Measurements from ENCODE around the gene CFAP299. TPM values are rescaled to one million over a fixed set of nuclear protein-coding genes. Genes with fewer than 3 reads are reported as not detected.

The CFAP299 gene
- total RNA-seq, 2 experiments from 2014 or later = not detected

DNA sequence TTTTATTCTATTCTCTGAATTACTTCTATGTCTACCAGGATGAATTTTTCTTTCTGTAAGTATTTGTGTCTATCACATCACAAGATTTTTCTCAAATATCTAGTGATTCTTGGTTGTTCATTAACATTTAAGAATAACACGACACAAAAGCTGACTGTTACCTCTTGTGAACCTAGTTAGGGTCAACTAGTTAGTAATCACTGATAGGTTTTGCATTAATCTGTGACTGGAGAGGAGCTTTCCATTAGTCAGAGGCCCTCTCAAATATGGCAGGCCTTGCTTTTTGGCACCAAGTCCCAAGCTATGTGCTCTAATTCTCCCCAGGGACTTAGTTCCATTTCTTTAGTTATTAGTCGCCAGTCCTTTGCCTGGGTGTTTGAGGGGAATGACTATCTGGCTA, 259.2 kb downstream of the CFAP299 start:
- Mint-ChIP-seq H3K9me3 (ENCODE audit: insufficient read depth) (no peaks in the 10 kb centered on the region), H3K27me3 (ENCODE audit: low read depth) (no peaks in the 10 kb centered on the region), H3K4me1 (ENCODE audit: low read depth) (no peaks in the 10 kb centered on the region), H3K4me3 (no peak overlapping the region), H3K27ac (no peak overlapping the region), H3K36me3 (ENCODE audit: low read depth) (no peaks in the 10 kb centered on the region)
- ChIA-PET POLR2A (no interaction called here), CTCF (no interaction called here)
- ATAC-seq (no peak), DNase-seq (no peak)

DNA sequence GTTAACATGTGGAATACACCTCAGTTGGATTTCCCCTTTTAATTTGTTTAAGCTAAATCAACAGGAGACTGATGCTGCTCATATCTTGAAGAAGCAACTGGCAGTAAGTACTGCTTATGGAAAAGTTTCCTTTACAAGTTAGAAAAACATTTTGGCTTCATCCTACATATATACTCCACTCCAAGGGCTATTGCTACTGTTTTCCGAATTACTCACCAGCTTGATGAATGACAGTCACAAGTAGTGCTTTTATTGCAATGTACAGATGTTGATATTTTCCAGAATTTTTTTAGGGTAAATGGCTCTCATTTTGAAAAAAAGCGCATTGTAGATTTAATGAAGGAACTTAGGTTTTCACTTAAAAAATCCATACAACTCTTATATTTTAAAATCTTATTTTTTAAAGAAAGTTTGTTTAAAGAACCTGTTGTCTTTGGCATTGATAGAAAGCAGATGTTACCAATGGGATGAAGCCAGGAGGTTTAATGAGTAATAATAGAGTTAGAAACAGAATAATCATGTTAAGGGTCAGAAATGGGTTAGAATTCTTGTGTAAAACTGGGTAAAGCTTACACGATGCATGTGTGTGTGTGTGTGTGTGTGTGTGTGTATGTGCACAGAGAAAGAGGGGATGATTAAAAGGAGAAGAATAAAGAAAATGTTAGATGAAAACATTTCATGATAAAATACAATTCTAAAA, 272.9 kb downstream of the CFAP299 start:
- CTCF ChIA-PET = no interaction called here
- H3K36me3 Mint-ChIP-seq (ENCODE audit: low read depth) = no peaks in the 10 kb centered on the region
- peaks cover 3% of the 10 kb centered on the region for H3K4me1 Mint-ChIP-seq (ENCODE audit: low read depth)
- H3K9me3 Mint-ChIP-seq (ENCODE audit: insufficient read depth) = no peaks in the 10 kb centered on the region
- no peaks in the 10 kb centered on the region for H3K27me3 Mint-ChIP-seq (ENCODE audit: low read depth)
- H3K4me3 Mint-ChIP-seq = no peak overlapping the region
- DNase-seq = no peak
- no peak for ATAC-seq
- no peak overlapping the region for H3K27ac Mint-ChIP-seq
- POLR2A ChIA-PET = no interaction called here

DNA sequence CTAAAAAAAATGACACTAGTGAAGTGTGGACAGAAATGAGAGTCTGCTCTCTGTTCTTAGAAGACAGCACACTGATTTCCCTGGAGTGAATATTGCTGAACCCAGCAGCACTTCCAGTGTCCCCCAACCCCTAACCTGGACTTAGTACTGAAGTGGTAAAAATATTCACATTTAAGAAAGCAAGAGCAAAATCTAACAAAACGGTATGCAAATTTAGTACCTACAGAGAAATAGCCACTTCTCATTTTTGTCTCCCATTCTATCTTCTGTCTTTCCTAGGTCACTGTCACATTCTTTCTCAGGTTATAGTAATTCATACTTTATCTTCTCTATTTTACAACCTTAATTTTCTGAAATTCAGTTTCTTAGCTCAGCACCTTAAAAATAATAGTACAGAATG, 274.7 kb downstream of the CFAP299 start:
- H3K4me3 Mint-ChIP-seq = no peak overlapping the region
- CTCF ChIA-PET = no interaction called here
- H3K27ac Mint-ChIP-seq = no peak overlapping the region
- peaks cover 3% of the 10 kb centered on the region for H3K4me1 Mint-ChIP-seq (ENCODE audit: low read depth)
- no peaks in the 10 kb centered on the region for H3K36me3 Mint-ChIP-seq (ENCODE audit: low read depth)
- ATAC-seq = no peak
- no peaks in the 10 kb centered on the region for H3K27me3 Mint-ChIP-seq (ENCODE audit: low read depth)
- POLR2A ChIA-PET = no interaction called here
- no peak for DNase-seq
- H3K9me3 Mint-ChIP-seq (ENCODE audit: insufficient read depth) = no peaks in the 10 kb centered on the region

DNA sequence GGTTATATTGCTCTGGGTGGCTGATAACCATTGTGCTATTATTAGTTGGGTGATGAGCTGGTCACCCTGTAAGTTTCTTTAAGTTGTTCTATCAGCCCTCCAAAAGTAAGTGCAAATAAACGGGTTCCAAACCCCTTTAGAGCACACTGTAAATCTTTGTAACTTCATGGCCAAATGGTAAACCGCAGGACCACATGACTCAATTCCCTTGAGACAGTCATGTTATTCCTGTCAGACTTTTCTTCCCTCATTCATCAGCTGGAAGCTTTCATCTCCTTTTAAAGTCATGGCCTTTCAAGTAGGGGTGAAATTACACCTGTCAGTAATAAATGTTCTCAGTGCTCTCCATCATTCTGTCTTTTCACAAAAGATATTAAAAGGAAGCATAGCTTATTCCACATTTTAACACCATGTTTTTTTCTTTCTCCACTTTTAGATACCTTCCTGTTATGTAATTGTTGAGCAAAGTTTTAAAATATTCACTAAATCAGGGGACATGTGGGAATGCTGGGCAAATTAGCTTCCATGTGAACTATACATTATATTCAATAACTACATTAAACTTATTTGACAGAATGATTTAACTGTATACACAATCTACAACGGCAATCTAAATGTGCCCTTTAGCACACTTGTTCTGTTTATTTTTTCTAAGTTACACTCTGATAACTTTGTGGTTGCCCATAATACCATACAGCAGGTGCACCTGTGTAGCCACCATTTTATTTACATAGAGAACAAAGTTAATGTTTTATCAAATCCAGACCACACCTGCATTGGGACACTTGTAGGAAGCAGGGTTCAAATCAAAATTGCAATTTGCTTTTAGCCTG, 275.5 kb downstream of the CFAP299 start:
- Mint-ChIP-seq H3K4me1 (ENCODE audit: low read depth) (peaks cover 3% of the 10 kb centered on the region), H3K9me3 (ENCODE audit: insufficient read depth) (no peaks in the 10 kb centered on the region), H3K27ac (no peak overlapping the region), H3K4me3 (no peak overlapping the region), H3K27me3 (ENCODE audit: low read depth) (no peaks in the 10 kb centered on the region), H3K36me3 (ENCODE audit: low read depth) (no peaks in the 10 kb centered on the region)
- ATAC-seq (no peak), DNase-seq (no peak)
- ChIA-PET POLR2A (interaction anchor here (0.7 kb wide), 1 partner anchor 1796 kb away, joined by 4 read pairs; no protein-coding TSS in a partner anchor), CTCF (no interaction called here)

DNA sequence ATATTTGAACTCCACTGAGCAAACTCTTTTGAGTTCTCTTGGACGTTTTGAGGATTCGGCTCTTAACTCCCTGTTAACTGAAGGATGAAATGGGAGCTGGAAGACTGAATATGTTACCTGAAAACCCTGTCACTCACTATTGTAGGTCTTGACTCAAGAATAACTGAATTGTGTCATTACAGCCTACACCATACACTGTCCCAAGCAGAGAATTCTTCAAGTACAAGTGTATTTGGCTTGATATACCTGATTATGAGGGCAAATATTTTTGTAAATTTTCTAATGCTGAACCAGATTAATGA, 276.1 kb downstream of the CFAP299 start:
- Mint-ChIP-seq H3K9me3 (ENCODE audit: insufficient read depth) (no peaks in the 10 kb centered on the region), H3K36me3 (ENCODE audit: low read depth) (no peaks in the 10 kb centered on the region), H3K27ac (no peak overlapping the region), H3K4me3 (no peak overlapping the region), H3K4me1 (ENCODE audit: low read depth) (peaks cover 3% of the 10 kb centered on the region), H3K27me3 (ENCODE audit: low read depth) (no peaks in the 10 kb centered on the region)
- DNase-seq (no peak), ATAC-seq (no peak)
- POLR2A ChIA-PET = interaction anchor here (0.7 kb wide), 1 partner anchor 1796 kb away, joined by 4 read pairs; no protein-coding TSS in a partner anchor
- CTCF ChIA-PET = no interaction called here

DNA sequence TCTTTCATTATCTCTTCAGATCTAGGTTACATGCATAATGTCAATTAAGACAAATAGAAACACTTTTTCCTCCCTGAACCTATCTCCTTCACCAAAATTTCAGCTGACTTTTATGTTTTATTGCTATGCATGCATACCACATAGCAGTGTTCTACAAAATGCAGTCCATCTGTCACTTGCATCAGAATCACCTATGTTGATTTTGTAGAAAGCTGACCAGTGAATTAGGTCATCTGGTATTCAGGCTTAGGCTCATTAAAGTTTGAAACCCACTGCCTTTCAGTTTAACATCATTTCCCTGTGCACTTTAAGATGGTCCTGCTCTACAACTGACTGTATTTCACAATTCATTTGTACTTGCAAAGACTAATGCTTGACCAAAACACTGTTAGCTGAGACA, 277.9 kb downstream of the CFAP299 start:
- no peak for DNase-seq
- Mint-ChIP-seq H3K4me1 (ENCODE audit: low read depth) (peaks cover 3% of the 10 kb centered on the region), H3K27me3 (ENCODE audit: low read depth) (no peaks in the 10 kb centered on the region), H3K27ac (no peak overlapping the region), H3K4me3 (no peak overlapping the region), H3K9me3 (ENCODE audit: insufficient read depth) (no peaks in the 10 kb centered on the region), H3K36me3 (ENCODE audit: low read depth) (no peaks in the 10 kb centered on the region)
- POLR2A ChIA-PET = no interaction called here
- no peak for ATAC-seq
- CTCF ChIA-PET = interaction anchor here (2.1 kb wide), 1 partner anchor 247 kb away, joined by 5 read pairs; no protein-coding TSS in a partner anchor

DNA sequence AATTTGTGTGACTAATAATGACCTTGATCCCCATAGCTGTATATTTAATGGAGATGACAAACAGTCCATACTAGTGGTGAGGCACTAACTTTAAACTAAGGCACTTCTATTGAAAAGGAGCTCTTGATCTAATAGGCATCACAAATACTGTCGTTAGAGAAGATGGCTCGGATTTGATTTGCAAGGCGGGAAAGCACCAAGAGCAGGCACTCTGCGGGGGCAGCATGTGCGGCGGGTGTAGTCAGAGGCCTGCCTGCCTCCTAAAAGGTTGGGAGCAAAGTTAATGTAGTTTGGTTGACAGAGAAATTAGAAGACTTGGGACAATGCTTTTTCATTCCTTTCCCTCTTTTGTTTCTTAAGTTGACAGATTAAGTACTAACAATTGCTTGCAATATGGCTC, 278.8 kb downstream of the CFAP299 start:
- no peak for ATAC-seq
- Mint-ChIP-seq H3K27ac (no peak overlapping the region), H3K4me3 (no peak overlapping the region), H3K27me3 (ENCODE audit: low read depth) (no peaks in the 10 kb centered on the region), H3K36me3 (ENCODE audit: low read depth) (no peaks in the 10 kb centered on the region), H3K4me1 (ENCODE audit: low read depth) (peaks cover 3% of the 10 kb centered on the region), H3K9me3 (ENCODE audit: insufficient read depth) (no peaks in the 10 kb centered on the region)
- CTCF ChIA-PET = interaction anchor here (2.1 kb wide), 1 partner anchor 248 kb away, joined by 5 read pairs; no protein-coding TSS in a partner anchor
- POLR2A ChIA-PET = no interaction called here
- no peak for DNase-seq

DNA sequence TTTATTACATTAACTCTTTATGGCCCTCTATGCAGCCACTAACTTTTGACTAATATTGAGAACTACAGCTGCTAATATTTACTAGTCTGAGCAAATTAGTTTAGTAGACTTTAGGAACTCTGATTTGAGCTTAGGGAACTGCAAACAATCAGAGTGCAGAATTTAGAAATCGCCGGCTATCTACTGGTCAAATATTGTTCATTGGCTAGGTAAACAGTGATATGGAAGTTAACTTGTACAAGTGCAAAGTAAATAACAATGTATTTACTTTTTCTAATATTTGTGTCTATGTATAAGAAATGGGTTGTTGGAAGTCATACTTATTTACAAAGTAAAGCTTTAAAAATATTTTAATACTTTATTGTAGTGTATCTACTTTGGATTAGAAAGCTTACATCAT, 279.6 kb downstream of the CFAP299 start:
- DNase-seq (no peak), ATAC-seq (no peak)
- ChIA-PET CTCF (no interaction called here), POLR2A (no interaction called here)
- Mint-ChIP-seq H3K27ac (no peak overlapping the region), H3K4me1 (ENCODE audit: low read depth) (peaks cover 3% of the 10 kb centered on the region), H3K27me3 (ENCODE audit: low read depth) (no peaks in the 10 kb centered on the region), H3K36me3 (ENCODE audit: low read depth) (no peaks in the 10 kb centered on the region), H3K9me3 (ENCODE audit: insufficient read depth) (no peaks in the 10 kb centered on the region), H3K4me3 (no peak overlapping the region)

DNA sequence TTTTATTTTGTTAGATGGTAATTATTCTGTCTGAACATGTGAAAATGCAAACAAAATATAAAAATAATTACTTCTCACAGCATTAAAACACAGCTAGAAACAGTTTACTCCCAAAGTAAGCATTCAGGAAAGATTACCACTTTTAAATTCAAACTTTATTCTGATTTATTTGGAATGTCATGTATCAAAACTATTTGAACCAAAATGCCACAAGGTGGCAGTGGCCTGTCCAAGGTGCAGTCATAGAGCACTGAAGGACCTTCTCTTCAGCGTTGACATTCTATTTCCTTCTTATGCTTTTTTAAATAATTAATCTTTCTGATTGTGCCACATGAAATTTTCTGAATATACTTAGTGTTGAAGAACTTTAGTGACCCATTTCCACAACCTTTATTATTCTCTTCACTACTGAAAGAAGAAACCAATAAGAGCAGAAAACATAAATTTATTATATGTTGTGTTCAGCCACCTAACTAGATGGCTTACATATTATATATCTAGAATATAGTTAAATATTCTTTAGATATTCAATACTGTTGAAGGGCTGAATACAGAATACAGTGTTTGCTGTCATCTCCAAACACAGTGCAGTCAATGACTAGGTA, 283.6 kb downstream of the CFAP299 start:
- CTCF ChIA-PET = no interaction called here
- no peaks in the 10 kb centered on the region for H3K27me3 Mint-ChIP-seq (ENCODE audit: low read depth)
- DNase-seq (no peak), ATAC-seq (no peak)
- H3K27ac Mint-ChIP-seq = no peak overlapping the region
- peaks cover 2% of the 10 kb centered on the region for H3K9me3 Mint-ChIP-seq (ENCODE audit: insufficient read depth)
- no peaks in the 10 kb centered on the region for H3K4me1 Mint-ChIP-seq (ENCODE audit: low read depth)
- POLR2A ChIA-PET = no interaction called here
- no peaks in the 10 kb centered on the region for H3K36me3 Mint-ChIP-seq (ENCODE audit: low read depth)
- no peak overlapping the region for H3K4me3 Mint-ChIP-seq

DNA sequence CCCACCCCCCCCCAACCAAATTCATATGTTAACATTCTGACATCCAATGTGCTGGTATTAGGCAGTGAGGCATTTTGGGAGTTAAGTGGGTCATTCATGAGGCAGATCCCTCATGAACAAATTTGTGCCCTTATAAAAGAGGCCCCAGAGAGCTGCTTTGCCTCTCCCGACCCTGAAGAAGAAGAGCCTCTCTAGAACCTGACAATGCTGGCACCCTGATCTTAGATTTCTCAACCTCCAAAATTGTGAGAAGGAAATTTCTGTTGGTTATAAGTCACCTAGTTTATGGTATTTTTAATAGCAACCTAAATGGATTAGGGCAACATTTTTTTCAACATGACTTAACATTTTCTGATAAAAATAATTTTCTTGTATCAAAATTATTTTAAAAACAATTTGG, 296.3 kb downstream of the CFAP299 start:
- H3K4me1 Mint-ChIP-seq (ENCODE audit: low read depth) = no peaks in the 10 kb centered on the region
- ChIA-PET POLR2A (no interaction called here), CTCF (no interaction called here)

DNA sequence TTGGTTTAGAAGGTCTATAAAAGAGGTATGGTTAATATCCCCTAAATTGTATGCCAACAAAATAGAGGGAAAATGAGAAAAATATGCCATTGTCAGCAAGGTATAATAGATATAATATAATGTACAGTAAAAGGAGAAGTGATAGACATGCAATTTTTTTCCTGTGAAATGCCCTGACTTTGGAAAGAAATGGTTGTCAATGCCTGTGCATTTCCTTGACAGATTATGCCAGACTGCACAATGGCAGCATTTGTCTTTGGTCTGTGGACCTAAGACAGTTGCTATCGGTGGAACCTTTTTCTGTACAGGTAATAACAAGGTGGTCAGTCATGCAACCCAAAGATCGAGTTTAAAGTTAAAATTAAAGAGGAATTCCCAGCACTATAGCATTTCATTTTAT, 301.7 kb downstream of the CFAP299 start:
- ATAC-seq = no peak
- H3K4me3 Mint-ChIP-seq = no peak overlapping the region
- no peaks in the 10 kb centered on the region for H3K4me1 Mint-ChIP-seq (ENCODE audit: low read depth)

More for the DNA sequence above, 296.3 kb downstream of the CFAP299 start:
- Mint-ChIP-seq H3K36me3 (ENCODE audit: low read depth) (no peaks in the 10 kb centered on the region), H3K9me3 (ENCODE audit: insufficient read depth) (peaks cover 10% of the 10 kb centered on the region), H3K27ac (no peak overlapping the region), H3K27me3 (ENCODE audit: low read depth) (no peaks in the 10 kb centered on the region), H3K4me3 (no peak overlapping the region)
- ATAC-seq (no peak), DNase-seq (no peak)

DNA sequence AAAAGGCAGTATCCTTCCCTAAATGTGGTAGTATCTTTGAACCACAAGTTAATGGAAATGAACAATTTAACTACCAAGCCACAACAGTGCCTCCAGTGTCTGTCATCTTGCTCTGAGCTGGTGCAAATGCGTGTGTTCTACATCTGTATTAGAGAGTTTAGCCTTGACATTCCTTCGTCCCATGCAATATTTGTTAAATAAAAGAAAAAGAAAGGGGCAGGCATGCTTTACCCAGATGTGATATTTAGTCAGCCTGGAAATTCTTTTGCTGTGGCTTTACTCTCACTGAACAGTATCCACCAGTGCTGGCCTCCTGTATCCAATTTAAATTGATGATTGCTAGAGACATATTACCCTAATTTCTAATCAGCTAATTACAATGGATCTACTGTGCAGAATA, 310.5 kb downstream of the CFAP299 start:
- Mint-ChIP-seq H3K27me3 (ENCODE audit: low read depth) (no peaks in the 10 kb centered on the region), H3K4me3 (no peak overlapping the region), H3K4me1 (ENCODE audit: low read depth) (no peaks in the 10 kb centered on the region), H3K36me3 (ENCODE audit: low read depth) (no peaks in the 10 kb centered on the region), H3K9me3 (ENCODE audit: insufficient read depth) (no peaks in the 10 kb centered on the region), H3K27ac (no peak overlapping the region)
- ATAC-seq = no peak
- POLR2A ChIA-PET = no interaction called here
- DNase-seq = no peak
- CTCF ChIA-PET = no interaction called here

More for the DNA sequence above, 301.7 kb downstream of the CFAP299 start:
- Mint-ChIP-seq H3K27me3 (ENCODE audit: low read depth) (no peaks in the 10 kb centered on the region), H3K27ac (no peak overlapping the region), H3K9me3 (ENCODE audit: insufficient read depth) (no peaks in the 10 kb centered on the region), H3K36me3 (ENCODE audit: low read depth) (no peaks in the 10 kb centered on the region)
- CTCF ChIA-PET = no interaction called here
- DNase-seq = no peak
- POLR2A ChIA-PET = no interaction called here

Data from activated CD8-positive, alpha-beta T cell treated with anti-CD3 and anti-CD28 coated beads, Interleukin-2, amount 10 ng/mL, durations not matched to agents 7 days and 5 days (primary cell).